Inflammatory macrophage (primary cell): ENCODE results near the gene SHISA8.
A peak's percentile ranks its signal among the peaks of the same experiment; 100 is the strongest.
"Not testable (repeated sequence)": the region's sequence is repeated elsewhere in the genome, so short reads cannot be mapped to it uniquely, and the experiment has no call there.

Source experiments
- DNase-seq, 2 donors: peaks; one replicate each; pipeline ENCODE4 v3.0.0-alpha.2; 2020 to 2022

SHISA8 gene

DNA sequence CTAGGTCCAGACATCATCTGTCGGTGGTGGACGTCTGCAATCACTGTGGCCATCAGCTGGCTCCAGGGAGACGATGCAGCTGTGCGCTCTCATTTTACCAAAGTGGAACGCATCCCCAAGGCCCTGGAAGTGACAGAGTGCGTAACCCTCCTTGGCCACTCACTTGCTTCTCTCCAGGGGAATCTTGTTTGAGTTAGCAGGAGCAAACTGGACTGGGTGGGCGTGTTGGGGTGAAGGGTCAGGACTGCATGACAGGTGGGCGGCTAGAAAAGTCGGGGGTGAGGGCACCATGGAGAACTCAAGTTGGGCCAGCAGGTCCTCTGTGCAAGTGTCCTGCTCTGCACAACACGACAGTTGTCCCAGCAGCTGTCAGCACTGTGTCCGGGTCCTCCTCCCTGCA lies 16.2 kb downstream of the SHISA8 start:
- DNase-seq = no peak

DNA sequence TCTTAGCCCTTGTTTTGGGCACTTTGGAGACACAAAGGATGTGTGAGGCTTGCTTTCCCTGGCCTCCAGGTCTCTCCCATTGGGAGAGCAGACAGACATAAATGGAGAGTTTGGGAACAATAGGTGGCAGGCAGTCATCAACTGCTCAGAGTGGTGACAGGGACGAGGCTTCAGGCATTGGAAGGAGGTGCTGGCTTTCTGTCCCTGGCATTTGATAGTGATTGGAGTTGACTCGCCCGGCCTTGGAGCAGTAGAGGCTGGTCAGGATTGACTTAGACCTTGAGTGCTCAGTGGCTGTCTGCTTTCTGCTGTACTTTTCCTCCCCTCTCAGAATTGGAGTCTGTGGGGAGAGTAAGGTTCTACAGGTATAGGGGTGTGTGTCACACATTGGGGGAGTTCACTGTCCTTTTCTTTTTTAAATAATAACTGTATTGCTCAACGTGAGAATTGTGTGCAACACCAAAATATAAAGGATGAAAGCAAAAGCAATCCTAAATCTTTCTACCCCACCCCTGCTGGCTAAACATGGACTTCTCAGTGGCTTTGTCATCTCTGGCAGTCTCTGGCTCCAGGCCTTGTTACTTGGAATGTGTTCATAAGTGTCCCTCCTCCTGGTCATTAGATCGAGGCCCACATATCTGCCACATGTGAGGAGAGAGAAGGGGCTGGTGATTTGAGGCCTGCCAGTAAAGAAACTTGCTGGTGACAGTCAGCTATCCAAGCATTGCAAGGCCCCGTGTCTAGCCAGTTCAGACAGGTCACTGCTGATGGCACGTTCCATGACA lies 21.1 kb downstream of the SHISA8 start:
- no peak for DNase-seq

DNA sequence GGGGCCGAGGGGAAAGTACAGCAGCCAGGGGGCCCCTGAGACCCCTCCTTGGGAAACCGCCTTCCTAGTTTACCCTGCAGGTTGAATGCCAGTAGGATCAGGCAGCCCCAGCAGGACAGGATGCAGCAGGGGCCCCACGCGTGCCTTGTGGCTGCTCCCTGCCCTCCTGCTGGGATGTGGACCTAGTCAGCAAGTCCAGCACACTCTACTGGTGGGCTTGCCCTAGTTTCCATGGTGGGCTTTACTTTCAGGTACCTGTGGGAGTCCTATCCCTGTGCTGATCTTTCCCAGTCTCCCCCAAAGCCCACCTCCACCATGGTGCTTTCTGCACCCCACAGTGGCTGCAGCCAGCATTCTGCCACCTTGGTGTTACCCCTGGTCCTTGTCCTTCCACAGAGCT lies 22.2 kb downstream of the SHISA8 start:
- DNase-seq = no peak

DNA sequence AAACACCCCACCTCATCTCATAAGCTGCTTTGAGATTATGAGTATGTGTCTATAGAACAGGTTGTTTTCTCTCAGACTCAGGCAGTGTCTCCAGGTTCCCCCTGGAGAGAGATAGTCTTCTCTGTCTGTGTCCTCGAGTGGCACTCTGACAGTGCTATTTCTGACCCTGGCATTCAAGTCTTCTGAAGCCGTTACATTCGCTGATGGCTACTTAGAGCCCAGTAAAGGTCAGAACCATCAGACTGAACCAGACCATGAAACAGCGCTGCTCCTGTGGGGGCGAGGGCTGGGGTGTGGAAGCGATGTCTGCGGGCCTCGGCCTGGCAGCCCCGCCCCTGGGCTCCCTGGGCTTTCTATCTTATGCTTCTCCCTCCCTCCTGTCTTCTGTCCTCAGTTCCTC lies 23.5 kb downstream of the SHISA8 start:
- DNase-seq = no peak

DNA sequence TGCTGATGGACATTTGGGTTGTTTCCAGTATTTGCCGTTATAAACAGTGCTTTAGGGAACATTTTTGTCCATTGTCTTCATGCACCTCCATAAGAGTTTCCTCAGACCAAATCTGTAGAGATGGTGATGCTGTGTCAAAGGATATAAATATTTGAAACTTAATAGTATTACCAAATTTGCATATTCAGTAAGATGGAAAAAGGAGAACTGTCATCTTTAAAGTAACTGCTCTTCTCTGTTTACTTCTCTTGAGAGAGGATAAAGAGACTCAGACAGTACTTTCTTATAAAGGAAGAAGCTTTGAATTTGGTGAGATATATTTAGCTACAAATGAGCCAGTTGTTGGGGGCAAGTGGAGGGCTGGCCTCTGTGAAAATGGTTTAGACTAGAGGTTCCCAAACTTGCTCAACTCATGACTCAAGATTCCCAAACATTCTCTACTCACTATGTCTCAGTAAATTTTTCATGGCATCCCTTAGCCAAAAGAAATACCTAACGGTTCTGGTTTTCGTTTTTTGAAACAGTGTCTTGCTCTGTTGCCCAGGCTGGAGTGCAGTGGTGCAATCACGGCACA lies 26.2 kb downstream of the SHISA8 start:
- DNase-seq = no peak

DNA sequence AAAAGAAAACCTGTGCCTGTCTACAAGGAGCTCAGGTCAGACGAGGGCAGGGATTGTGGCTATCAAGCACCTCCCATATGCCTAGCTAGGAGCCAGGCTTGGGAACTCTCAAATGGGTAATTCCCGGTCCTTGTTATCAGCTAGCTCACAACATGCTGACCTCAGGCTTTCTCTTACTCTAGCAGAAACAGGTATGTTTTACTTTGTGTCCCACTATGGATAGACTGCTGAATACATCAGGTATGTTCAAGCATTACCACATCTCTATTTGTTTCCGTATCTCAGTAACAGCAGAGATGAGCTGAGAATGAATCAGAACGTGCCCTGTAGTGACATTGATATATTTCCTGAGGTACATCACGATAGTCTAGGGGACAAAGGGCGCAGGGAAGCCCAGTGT lies 29.4 kb downstream of the SHISA8 start:
- DNase-seq = no peak

DNA sequence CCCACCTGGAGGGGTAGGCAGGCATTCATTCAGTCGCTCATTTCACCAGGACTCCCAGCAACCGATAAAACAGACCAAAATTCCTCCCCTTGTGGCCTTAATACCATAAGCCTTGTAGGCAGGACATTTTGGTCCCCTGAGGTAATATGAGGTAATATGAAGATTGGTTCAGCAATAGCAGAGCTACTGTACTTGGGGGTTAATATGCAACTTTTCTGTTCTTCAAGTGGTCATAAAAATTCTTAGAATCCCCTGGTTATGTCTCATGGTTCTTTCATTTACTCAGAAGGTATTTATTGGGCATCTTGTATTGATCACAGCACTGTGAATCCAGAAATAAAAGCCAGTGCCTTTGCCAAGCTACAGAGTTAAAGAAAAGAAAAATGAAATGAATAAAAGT lies 29.8 kb downstream of the SHISA8 start:
- no peak for DNase-seq

DNA sequence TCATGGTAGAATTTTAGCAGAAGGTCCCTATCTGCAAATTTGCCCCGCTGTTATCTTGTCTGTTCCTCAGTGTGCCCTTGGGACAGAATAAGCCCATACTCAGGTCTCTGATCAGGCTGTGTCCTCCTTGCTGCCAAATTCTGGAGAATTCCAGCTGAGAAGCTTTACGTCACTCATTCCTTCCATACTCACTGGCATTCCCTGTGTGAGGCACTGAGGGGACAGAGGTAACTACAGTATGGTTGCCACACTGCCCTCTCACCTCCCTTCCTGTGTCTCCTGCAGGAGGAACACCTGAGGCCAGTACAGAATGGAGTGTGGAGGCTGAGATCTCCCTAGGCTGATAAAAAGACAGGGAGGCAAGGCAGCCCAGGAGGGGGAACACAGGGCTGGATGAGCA lies 31.5 kb downstream of the SHISA8 start:
- DNase-seq = no peak

DNA sequence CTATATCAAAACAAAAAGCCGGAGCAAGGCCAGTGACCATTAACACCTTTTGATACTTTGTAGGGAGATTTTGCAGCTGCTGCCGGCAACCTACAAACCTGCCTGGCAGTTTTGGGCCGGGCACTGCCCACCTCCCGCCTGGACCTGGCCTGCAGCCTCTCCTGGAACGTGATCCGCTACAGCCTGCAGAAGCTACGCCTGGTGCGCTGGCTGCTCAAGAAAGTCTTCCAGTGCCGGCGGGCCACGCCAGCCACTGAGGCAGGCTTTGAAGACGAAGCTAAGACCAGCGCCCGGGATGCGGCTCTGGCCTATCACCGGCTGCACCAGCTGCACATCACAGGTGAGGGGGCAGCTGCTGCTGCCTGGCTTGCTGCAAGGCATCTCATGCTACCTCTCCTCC lies 34.2 kb downstream of the SHISA8 start:
- no peak for DNase-seq

DNA sequence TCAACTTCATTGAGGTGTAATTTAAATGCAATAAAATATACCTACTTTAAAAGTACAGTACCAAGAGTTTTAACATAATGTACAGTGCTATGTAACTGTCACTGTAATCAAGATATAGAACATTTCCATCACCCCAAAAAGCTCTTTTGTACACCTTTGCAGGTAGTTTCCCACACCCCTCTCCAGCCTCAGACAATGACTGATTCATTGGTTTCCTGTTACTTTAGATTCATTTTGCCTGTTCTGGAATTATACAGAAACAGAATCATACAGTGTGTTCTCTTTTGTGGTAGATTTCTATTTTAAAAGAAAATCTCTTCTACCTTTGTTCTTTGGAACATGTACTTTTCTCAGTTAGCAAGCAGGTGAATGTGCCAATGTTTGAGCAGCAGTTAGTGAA lies 38.2 kb downstream of the SHISA8 start:
- no peak for DNase-seq

DNA sequence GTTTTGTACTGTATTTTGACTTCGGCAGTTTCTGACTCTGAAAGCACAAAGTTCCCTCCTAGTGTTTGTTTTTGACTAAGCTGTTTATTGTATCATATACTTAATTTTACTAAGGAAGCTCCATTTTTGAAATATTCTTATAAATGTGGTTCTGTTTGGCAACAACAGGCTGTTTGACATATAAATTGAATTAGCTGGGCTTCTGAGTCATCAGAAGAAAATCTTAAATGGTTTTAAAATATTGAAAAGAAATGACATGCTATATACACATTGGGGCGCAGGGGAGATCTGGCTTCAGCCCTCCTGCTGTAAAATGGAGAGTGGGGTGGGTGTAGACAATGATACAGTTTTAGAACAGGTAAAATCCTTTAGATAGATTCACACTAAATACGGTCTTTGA lies 38.6 kb downstream of the SHISA8 start:
- DNase-seq = no peak

DNA sequence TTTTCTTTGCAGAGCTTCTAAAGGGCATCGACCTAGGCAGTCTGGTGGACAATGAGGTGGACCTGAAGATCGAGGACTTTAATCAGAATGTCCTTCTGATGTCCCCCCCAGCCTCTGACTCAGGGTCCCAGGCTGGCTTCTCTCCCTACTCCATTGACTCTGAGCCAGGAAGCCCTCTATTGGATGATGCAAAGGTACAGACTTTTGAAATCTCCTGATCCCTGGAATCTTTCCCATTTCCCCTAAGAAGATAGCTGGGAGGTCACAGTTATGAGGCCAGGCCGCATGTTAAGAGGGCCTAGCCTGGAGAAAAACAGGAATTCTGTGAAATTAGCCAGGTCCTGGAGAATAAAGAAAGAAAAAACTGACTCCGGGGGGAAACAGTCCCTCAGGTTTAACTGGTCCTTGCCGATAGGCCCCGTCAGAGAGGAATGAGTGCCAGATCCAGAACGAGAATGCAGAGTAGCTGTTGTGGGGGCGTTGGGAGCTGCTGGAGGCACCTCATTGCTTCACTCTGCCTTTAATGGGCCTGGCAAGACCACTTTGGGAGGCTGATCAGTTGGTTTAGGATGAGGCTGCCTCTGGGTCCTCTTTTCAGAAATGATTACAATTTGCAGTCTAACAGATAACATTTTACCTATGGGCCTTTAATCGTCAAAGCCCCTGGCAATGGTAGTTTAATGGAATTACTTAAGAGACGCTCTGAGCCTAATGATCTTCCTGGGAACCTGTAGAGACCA lies 39.2 kb downstream of the SHISA8 start:
- no peak for DNase-seq

DNA sequence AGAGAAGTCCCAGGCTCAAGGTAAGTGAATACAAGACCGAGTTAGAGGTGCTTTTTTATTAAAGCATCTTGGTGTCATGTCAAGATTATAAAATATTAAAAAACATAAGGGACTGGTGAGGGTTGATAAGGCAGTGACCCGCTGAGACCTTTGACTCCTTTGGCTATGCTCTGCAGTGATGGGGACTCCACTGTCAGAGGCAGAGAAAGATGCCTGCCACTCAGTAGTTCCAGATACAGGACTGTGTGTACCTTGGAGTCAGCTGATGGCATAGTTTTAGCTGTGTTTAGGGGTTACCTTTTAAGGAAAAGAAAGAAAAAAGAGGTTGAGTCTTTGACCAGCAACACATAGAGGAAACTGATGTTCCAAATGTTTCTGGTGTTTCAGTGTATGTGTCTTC lies 40.8 kb downstream of the SHISA8 start:
- DNase-seq = no peak

DNA sequence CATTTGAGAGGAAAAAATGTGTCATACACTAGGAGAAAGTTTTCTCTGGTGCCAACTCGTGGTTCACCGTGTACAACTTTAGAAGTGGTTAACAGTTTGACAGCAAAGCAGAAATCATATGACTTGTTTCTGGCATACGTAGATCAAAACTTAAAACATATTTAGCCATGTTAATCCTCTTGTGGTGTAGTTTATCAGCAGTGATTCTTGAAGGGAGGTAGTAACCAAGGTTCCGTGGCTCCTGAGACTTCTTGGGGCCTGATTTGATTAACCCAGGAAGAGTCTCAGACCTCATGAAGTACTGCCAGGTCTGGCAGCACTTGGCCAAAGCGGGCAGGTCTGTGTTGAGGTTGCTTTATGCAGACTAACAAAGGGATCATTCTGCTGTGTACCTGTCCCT lies 41.5 kb downstream of the SHISA8 start:
- DNase-seq = no peak

DNA sequence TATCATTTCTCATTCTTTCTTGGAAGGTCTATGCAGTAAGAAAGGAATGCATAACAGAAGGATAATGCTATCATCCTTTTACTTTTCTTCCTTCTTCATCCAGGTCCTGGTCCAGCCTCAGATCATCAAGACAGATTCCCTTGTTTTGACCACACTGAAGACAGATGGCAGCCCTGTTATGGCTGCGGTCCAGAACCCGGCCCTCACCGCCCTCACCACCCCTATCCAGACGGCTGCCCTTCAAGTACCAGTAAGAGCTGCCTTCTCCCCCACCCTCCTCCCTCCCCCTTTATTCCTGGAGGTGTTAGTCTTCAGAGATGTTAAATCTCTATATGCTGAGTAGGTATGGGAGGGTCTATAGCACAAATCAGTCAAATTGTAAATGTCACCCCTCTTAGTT lies 44.1 kb downstream of the SHISA8 start:
- no peak for DNase-seq

DNA sequence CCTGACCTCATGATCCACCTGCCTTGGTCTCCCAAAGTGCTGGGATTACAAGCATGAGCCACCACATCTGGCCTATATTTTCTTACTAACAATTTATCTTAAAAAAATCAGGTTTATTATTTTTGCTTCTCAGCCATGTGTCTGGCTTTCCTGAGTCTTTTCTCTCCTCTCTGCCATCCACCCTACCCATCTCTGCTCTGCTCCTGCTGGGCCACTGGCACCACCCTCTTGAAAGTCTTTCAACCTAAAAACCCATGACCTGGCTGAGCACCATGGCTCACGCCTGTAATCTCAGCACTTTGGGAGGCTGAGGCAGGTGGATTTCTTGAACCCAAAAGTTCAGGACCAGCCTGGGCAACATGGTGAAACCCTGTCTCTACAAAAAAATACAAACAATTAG lies 44.8 kb downstream of the SHISA8 start:
- not testable (repeated sequence) for DNase-seq

DNA sequence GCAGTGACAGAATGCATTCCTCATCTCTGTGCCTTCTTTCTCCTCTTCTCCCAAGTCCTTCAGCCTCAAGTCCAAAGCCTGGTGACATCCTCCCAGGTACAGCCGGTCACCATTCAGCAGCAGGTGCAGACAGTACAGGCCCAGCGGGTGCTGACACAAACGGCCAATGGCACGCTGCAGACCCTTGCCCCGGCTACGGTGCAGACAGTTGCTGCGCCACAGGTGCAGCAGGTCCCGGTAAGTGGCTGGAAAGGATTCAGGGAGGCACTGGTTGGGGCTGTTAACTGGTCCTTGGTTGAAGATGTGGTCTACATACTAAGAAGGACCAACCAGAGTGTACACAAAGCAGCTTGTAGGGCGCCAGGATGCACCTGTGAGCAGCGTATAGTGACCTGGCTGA lies 46.3 kb downstream of the SHISA8 start:
- DNase-seq = no peak

DNA sequence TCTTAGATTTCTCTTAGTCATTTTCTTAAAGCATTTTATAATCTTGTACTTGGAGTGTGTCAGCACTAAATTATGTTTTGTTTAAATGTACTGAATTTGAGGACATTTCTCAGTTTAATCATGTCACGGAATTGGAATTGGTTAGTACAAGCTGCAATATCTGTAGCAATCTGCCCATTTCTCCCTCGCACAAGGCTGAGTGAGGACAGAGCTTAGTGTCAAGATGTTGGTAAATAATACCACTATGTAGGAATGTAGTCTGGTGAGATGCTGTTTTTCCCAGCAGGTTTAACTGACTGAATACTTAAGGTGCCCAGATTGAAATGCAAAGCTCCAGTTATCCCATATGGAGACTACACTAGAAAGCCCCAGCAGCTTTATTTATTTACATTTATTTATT lies 51.4 kb downstream of the SHISA8 start:
- no peak for DNase-seq

DNA sequence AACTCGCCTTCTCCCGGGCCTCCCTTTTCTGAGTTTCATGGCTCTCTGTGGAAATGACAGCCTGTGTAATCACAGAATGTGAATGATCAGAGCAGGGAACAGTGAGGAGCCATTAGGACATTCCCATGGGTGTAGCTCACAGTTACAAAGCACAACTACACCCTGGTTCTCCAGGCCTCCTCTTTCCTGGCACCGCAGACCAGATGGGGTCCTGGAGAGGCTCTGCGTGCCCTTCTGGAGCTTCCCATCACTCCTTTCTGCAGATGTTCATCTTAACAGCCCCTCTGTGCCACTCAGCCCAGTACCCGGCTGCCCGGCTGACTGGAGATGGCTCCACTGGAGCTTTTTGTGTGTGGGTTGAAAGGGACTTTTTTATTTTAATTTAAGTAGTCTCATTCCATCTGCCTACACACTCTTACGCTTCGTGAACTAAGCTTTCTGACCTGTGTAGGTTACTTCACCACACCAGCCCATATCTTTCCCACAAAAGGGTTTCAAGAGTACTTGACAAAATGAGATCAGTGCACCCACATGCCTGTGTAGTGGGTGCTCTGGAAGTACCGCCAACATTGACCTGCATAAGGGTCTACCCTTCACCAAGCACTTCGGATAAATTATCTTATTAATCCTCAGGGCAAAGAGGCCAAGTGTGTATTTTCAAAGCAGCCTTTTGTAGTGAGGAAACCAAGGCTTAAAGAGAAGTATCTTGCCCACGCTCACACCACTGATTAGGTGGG lies 52.2 kb downstream of the SHISA8 start:
- DNase-seq = peak in 1 of 2 donors; percentile 48

DNA sequence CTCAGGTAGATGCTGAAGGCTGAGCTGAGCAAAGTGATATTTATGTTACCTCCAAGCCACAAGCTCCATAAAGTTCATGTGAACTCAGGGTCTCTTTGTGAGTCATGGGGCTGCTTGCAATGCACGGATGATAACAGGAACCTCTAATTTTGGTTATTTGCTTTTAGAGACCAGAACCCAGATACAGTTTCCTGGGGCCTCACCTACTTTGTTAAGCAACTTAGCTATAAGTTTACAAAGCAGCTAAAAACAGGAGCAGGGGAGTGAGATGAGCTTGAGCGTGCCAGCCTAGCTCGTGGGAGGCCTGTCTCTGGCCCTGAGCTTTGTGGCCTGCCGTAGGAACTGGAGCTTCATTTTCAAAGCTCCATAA lies 52.7 kb downstream of the SHISA8 start:
- DNase-seq = peak in 1 of 2 donors; percentile 23
